ENCODE measurements around the gene KIAA1958. TPM values are rescaled to one million over a fixed set of nuclear protein-coding genes. Genes with fewer than 3 reads are reported as not detected.

Gene KIAA1958
- total RNA-seq, 1 donor from 2014 or later, result 2.0 TPM

- no peak overlapping the region for H3K4me3 ChIP-seq
- no peak for DNase-seq (ENCODE audit: low spot score in 2 of 2)
- no peaks in the 10 kb centered on the region for H3K4me1 ChIP-seq
- intact Hi-C loops (cut with DNase I), result no loop called here
- TF ChIP-seq CTCF (IDR thresholded peaks at IDR 0.05), result no peak
- H3K27ac ChIP-seq, result no peak overlapping the region
- H3K27me3 ChIP-seq, result no peaks in the 10 kb centered on the region
- no peaks in the 10 kb centered on the region for H3K36me3 ChIP-seq
- peaks cover 6 to 8% of the 10 kb centered on the region in 2 donors for H3K9me3 ChIP-seq
Measured at GRCh38 chr9:112677040-112677439, 190.4 kb downstream of the KIAA1958 start.

GRCh38 chr9:112680731-112681402, 194.2 kb downstream of the KIAA1958 start:
- Histone ChIP-seq H3K27me3 (no peaks in the 10 kb centered on the region), H3K27ac (no peak overlapping the region), H3K36me3 (peaks cover 5 to 7% of the 10 kb centered on the region in 2 donors), H3K9me3 (peaks cover 6 to 8% of the 10 kb centered on the region in 2 donors), H3K4me3 (no peak overlapping the region), H3K4me1 (no peaks in the 10 kb centered on the region)
- DNase-seq (ENCODE audit: low spot score in 2 of 2), result no peak
- no peak for TF ChIP-seq CTCF (IDR thresholded peaks at IDR 0.05)
- intact Hi-C loops (cut with DNase I), result no loop called here

DNA sequence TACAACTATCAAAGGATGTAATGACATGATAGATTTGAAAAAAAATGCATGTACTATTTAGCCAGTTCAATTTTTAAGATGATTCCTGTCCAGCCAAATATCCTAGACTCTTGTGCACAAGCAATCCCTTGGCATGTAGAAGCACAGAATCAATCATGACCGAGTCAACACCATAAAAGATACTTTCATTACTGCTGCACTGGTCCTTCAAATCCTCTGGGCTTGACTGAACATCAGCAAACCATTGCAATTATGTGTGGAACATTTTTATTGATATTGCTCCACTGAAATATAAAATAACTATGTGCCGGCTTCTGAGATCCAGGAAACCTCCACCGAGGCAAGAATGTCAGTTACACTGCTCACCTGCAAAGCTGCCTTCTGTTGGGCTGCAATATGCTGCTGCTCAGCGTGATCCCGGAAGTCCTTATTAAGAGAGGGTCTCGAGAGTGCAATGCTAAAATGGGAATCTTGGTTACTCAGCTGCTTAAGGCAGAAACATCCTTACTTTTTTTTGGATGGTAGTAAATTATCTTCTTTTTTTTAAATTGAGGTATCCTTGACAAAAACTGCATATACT, 202.6 kb downstream of the KIAA1958 start:
- no peak for DNase-seq (ENCODE audit: low spot score in 2 of 2)
- peaks cover 37 to 67% of the 10 kb centered on the region in 2 donors for H3K36me3 ChIP-seq
- no peak for TF ChIP-seq CTCF (IDR thresholded peaks at IDR 0.05)

DNA sequence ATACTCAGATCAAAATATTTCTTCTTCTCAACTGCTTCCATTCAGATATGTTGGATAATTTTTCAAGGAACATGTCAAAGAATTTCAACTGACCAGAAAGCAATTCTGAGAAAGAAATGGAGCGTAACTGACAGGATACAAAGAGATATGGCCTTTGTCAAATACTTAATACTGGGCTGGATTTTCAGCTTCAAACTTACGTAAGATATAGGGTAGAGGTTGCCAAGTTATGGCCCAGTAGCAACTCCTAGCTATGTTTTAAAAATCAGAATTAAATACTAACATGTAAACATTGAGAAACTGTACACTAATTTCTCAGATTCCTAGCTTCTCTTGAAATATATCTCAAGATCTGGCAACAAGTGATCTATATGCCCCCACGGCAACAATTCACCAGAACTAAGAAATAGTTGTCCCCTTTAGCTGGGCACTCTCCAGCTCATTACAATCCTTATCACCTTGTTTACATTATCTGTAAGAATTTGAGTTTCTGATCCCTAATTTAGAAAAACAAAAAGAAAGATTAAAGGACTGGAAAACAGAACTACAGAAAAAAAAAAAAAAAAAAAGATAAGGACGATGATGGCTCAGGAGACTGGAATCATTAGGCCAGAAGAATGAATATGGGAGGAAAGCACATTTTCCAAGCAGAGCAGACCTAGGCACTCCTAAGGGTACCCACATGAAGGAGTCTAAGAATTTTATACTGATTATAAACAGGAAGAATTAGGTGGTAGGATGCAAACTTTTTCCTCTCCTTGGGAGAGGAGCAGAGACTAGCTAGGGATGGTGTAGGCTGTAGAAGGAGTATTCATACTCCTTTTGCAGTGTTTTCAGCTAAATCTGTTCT, 208.3 kb downstream of the KIAA1958 start:
- peaks cover 16 to 39% of the 10 kb centered on the region in 2 donors for H3K36me3 ChIP-seq
- intact Hi-C loops (cut with DNase I), result no loop called here
- H3K4me3 ChIP-seq, result no peak overlapping the region
- no peak for TF ChIP-seq CTCF (IDR thresholded peaks at IDR 0.05)
- DNase-seq (ENCODE audit: low spot score in 2 of 2), result no peak
- no peaks in the 10 kb centered on the region for H3K4me1 ChIP-seq
- no peaks in the 10 kb centered on the region for H3K27me3 ChIP-seq
- no peaks in the 10 kb centered on the region for H3K9me3 ChIP-seq
- no peak overlapping the region for H3K27ac ChIP-seq

More for the DNA sequence above, 202.6 kb downstream of the KIAA1958 start:
- Histone ChIP-seq H3K27me3 (no peaks in the 10 kb centered on the region), H3K27ac (no peak overlapping the region), H3K4me3 (no peak overlapping the region), H3K4me1 (no peaks in the 10 kb centered on the region), H3K9me3 (no peaks in the 10 kb centered on the region)
- intact Hi-C loops (cut with DNase I), result no loop called here

GRCh38 chr9:112696461-112696860, 209.8 kb downstream of the KIAA1958 start:
- DNase-seq (ENCODE audit: low spot score in 2 of 2), result no peak
- H3K4me1 ChIP-seq, result no peaks in the 10 kb centered on the region
- H3K36me3 ChIP-seq, result peaks cover 11 to 26% of the 10 kb centered on the region in 2 donors
- intact Hi-C loops (cut with DNase I), result no loop called here
- H3K27ac ChIP-seq, result no peak overlapping the region
- no peaks in the 10 kb centered on the region for H3K27me3 ChIP-seq
- H3K9me3 ChIP-seq, result no peaks in the 10 kb centered on the region
- no peak for TF ChIP-seq CTCF (IDR thresholded peaks at IDR 0.05)
- no peak overlapping the region for H3K4me3 ChIP-seq

All from ascending aorta (tissue), 2 donors.